ENCODE results near the gene ATP6AP2. TPM values are rescaled to one million over a fixed set of nuclear protein-coding genes. Genes with fewer than 3 reads are reported as not detected.

Gene ATP6AP2
- total RNA-seq, 2 experiments from 2014 or later = 28.2 to 34.9 TPM

DNA sequence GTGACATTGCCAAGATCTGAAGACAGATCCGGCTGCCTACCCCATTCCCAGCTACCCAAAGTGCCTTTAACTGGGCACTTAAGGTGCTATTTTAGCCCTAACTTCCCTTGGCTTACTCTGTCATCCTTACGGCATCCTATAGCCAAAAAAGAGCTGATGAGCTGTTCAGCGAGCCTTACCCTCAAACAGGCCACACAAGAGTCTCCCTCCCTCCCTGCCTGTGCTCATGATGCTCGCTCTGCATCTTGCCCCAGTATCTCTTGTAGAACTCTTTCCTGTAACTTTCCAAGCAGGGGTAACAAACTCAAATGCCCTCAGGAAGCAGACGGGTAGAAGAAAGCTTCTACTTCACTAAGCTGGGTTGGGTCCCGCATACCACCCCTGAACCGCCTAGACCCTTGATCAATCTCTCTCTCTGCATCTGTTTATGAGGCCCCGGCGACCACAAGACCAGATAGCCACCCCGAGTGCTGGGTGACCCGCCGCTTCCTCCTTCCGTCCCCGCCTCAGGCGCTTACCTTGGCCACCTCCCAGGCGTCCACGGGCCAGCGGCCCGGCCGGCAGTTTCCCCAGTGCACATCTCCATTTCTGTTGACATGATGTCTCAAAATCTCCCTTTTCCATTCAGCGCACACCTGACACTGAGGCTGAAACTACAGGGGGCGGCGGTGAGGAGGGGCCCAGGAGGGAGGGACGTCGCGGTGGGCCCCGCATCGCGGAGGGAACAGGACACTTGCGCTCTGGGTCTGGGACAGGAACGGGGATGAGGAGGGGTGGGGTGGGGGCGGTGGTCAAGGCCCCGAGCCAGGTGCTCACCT lies 65.9 kb downstream of the ATP6AP2 start:
- Histone ChIP-seq H3K79me2 (ENCODE audit: insufficient read depth, low read depth, low read length) (peaks cover 49% of the 10 kb centered on the region), H2AFZ (ENCODE audit: low read length) (0 out of 2 replicates have a peak overlapping the region, but pooled peaks have one; percentile 45), H3K9me2 (ENCODE audit: insufficient read depth, low read length) (no peaks in the 10 kb centered on the region), H3K36me3 (ENCODE audit: insufficient read depth, low read length) (peaks cover 19% of the 10 kb centered on the region; the same call in 1 of the 2 replicates), H3K4me1 (ENCODE audit: insufficient read depth, low read length, poor library complexity, severe bottlenecking) (peaks cover 23% of the 10 kb centered on the region), H3K27ac (ENCODE audit: low read depth, low read length, poor library complexity, severe bottlenecking) (peak overlapping the region; percentile 58), H3K9me3 (ENCODE audit: low read length) (no peaks in the 10 kb centered on the region), H3K4me2 (ENCODE audit: low read length) (peak overlapping the region; percentile 70), H4K20me1 (ENCODE audit: insufficient read depth, low read length) (no peaks in the 10 kb centered on the region), H3K4me3 (ENCODE audit: low read depth, low read length, poor library complexity, severe bottlenecking) (peak overlapping the region; percentile 76)
- ChIA-PET POLR2A (interaction anchor here (0.8 kb wide), 1 partner anchor 88 kb away, joined by 3 read pairs; no protein-coding TSS in a partner anchor), CTCF (ENCODE audit: unreplicated experiment) (no interaction called here)
- TF ChIP-seq EZH2phosphoT487 (IDR thresholded peaks at IDR 0.05; ENCODE audit: borderline replicate concordance, low read depth, low read length) = no peak
- TF ChIP-seq, protein P1, sequence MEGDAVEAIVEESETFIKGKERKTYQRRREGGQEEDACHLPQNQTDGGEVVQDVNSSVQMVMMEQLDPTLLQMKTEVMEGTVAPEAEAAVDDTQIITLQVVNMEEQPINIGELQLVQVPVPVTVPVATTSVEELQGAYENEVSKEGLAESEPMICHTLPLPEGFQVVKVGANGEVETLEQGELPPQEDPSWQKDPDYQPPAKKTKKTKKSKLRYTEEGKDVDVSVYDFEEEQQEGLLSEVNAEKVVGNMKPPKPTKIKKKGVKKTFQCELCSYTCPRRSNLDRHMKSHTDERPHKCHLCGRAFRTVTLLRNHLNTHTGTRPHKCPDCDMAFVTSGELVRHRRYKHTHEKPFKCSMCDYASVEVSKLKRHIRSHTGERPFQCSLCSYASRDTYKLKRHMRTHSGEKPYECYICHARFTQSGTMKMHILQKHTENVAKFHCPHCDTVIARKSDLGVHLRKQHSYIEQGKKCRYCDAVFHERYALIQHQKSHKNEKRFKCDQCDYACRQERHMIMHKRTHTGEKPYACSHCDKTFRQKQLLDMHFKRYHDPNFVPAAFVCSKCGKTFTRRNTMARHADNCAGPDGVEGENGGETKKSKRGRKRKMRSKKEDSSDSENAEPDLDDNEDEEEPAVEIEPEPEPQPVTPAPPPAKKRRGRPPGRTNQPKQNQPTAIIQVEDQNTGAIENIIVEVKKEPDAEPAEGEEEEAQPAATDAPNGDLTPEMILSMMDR (conservative IDR thresholded peaks at IDR 0.05; ENCODE audit: low read length) = no peak; the same call in 1 of the 2 replicates
- DNase-seq (ENCODE audit: low spot score) = peak; percentile 33
- intact Hi-C loops (cut with micrococcal nuclease; ENCODE audit: unreplicated experiment) = loop anchor here (2.0 to 10.0 kb wide), 4 partner anchors 88 to 1842 kb away; partner anchors contain the start of genes MED14, MID1IP1 and USP9X
- no TSS peak for BruUV-seq (replicated peaks)

DNA sequence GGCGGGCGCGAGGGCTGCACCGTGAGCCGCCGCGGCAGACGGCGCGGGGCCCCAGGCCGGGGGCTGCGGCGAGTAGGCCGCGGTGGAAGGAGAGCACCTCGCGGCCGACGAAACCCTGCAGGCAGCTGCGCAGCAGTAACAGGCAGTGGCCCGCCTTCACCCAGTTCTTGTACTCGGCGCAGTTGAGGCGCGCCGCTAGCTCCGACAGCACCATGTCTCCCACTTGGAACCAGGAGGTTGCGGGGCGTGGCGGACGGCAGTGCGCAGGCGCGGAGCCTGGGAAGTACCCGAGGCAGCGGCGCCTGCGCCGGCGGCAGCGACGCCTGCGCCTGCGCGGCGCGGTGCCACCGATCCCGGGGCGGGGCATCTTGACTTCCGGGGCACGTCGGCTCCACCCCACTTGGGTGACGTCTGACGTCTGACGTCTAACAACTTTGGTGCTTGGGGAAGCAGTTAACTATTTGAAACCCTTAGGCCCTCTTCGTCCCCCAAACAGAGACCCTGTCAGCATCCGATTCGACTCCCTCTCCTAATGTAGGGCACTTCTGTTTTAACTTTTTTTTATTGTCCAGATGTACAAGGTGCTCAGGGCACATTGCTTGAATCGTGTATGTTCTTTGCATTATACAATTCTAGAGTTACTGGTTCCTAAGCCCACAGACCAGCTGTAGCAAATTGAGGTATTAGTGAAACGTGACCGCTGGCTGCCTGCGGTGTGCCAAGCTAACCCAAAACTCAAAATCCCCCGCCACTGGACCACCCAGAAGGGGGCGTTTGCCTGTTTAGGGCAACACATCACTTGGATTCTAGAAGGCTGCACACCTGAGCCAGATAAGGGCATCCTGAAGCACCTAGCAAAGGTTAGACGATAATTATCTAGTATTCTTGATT lies 66.8 kb downstream of the ATP6AP2 start, which contains the start of gene CXorf38:
TSS of gene CXorf38 (minus strand) at position 255 of the 891 bp plus-strand sequence. CDS start at position 214, 41 bp downstream.
- ChIA-PET POLR2A (interaction anchor here (0.8 kb wide), 1 partner anchor 87 kb away, joined by 3 read pairs; no protein-coding TSS in a partner anchor), CTCF (ENCODE audit: unreplicated experiment) (no interaction called here)
- intact Hi-C loops (cut with micrococcal nuclease; ENCODE audit: unreplicated experiment) = loop anchor here (2.0 to 10.0 kb wide), 4 partner anchors 87 to 1843 kb away; partner anchors contain the start of genes MED14, MID1IP1 and USP9X
- Histone ChIP-seq H3K9me2 (ENCODE audit: insufficient read depth, low read length) (no peaks in the 10 kb centered on the region), H3K4me3 (ENCODE audit: low read depth, low read length, poor library complexity, severe bottlenecking) (peak within 1 kb of the TSS; percentile 76), H2AFZ (ENCODE audit: low read length) (peak within 1 kb of the TSS; percentile 60; the same call in 1 of the 2 replicates), H3K27ac (ENCODE audit: low read depth, low read length, poor library complexity, severe bottlenecking) (peak within 1 kb of the TSS; percentile 58), H4K20me1 (ENCODE audit: insufficient read depth, low read length) (no peaks in the 10 kb centered on the region), H3K4me2 (ENCODE audit: low read length) (peak within 1 kb of the TSS; percentile 70), H3K36me3 (ENCODE audit: insufficient read depth, low read length) (peaks cover 16% of the 10 kb centered on the region; the same call in 1 of the 2 replicates), H3K9me3 (ENCODE audit: low read length) (no peaks in the 10 kb centered on the region), H3K79me2 (ENCODE audit: insufficient read depth, low read depth, low read length) (peaks cover 41% of the 10 kb centered on the region), H3K4me1 (ENCODE audit: insufficient read depth, low read length, poor library complexity, severe bottlenecking) (peaks cover 26% of the 10 kb centered on the region)
- no TSS peak for BruUV-seq (replicated peaks)
- DNase-seq (ENCODE audit: low spot score) = peak; percentile 90
- no peak for TF ChIP-seq EZH2phosphoT487 (IDR thresholded peaks at IDR 0.05; ENCODE audit: borderline replicate concordance, low read depth, low read length)
- TF ChIP-seq, protein P1 (conservative IDR thresholded peaks at IDR 0.05; ENCODE audit: low read length) = 0 out of 2 replicates have a peak, but pooled peaks have one; percentile 16
